Body of pancreas (tissue), 4 donors: ENCODE data around the gene CCBE1.

Source experiments
- CTCF ChIP-seq, 7 experiments: fragments of 450-650 bp in 4 of 7; fragments of 200-600 bp in 3 of 7; sonication (generic) in 3 of 7; IDR thresholded peaks; one replicate each; pipeline ENCODE4 v1.5.1; 2016 to 2019; ENCODE audit warnings: antibody characterized with exemption in 7 of 7
- POLR2A ChIP-seq, 3 donors: fragments of 450-650 bp; IDR thresholded peaks; one replicate each; pipeline ENCODE4 v1.6.1; 2016; ENCODE audit warnings: antibody characterized with exemption in 3 of 3, mild to moderate bottlenecking in 2 of 3

GRCh38 chr18:59426855-59427254, 270.4 kb downstream of the CCBE1 start:
- TF ChIP-seq CTCF (IDR thresholded peaks at IDR 0.05): no peak
- no peak for TF ChIP-seq POLR2A (IDR thresholded peaks at IDR 0.05)
